ENCODE measurements around the gene KLC3. TPM values are rescaled to one million over a fixed set of nuclear protein-coding genes. Genes with fewer than 3 reads are reported as not detected.

Gene KLC3
- total RNA-seq, 4 donors from 2014 or later: not detected

DNA sequence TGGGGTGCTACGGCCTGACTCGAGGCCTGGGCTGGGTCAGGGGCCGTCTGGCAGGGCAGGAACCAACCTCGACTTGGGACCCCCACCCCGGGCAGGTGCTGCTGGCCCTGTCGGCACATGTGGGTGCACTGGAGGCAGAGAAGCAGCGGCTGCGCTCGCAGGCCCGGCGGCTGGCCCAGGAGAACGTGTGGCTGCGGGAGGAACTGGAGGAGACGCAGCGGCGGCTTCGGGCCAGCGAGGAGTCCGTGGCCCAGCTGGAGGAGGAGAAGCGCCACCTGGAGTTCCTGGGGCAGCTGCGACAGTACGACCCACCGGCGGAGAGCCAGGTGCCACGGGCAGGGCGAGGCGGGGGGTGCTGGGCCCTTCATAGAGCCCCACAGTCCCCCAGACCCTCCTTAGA, 5.9 kb downstream of the KLC3 start:
- TF ChIP-seq CTCF (IDR thresholded peaks at IDR 0.05; ENCODE audit: low read depth): no peak

- no peak for TF ChIP-seq CTCF (IDR thresholded peaks at IDR 0.05; ENCODE audit: low read depth)
Measured at GRCh38 chr19:45347570-45348366, 7.2 kb downstream of the KLC3 start.

DNA sequence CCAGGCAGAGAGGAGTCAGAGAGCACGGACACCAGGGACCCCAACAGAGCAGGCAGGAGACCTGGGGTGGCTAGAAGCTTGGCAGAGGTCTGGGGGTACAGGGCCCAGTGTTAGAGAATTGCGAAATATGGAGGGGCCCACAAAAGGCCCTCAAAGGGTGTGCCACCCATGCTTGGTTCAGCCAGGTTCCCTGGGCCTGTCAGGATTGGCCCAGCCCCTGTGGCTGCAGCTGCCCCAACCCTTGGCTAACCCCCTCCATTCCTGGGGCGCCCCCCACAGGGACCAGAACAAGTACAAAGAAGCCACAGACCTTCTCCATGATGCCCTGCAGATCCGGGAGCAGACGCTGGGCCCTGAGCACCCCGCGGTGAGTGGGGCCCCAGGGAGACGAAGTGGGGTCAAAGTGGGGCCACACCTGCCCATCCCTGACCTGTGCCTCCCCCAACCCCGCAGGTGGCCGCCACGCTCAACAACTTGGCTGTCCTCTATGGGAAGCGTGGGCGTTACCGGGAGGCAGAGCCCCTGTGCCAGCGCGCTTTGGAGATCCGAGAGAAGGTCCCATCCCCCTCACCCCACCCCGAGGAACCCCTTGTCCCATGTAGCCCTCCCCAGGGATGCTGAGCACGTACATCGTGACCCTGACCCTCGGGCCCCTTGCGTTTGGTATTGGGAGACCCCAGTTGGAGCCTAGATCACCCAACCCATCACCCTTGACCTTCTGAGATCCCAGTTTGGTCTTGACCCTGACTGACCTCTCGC, 8.0 kb downstream of the KLC3 start:
- TF ChIP-seq CTCF (IDR thresholded peaks at IDR 0.05; ENCODE audit: low read depth): no peak

- TF ChIP-seq CTCF (IDR thresholded peaks at IDR 0.05; ENCODE audit: low read depth): no peak
Measured at GRCh38 chr19:45349126-45349415, 8.5 kb downstream of the KLC3 start.

DNA sequence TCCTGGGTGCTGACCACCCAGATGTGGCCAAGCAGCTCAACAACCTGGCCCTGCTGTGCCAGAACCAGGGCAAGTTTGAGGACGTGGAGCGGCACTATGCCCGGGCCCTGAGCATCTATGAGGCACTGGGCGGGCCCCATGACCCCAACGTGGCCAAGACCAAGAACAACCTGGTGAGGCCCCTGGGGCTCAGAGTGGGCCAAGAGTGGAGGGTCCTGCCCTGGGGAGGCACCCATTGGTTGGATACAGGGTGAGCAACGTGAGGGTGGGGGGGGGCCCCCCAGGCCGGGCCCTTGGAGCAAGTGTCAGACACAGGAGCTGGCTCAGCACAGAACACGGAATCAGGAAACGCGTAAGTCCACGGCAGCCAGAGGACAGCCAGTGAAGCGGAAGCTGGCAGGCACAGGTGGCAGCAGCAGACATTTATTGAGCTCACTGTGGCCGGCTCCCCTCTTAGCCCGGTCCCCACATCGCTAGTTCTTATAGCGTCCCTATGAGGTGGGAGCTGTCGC, 8.9 kb downstream of the KLC3 start:
- no peak for TF ChIP-seq CTCF (IDR thresholded peaks at IDR 0.05; ENCODE audit: low read depth)

DNA sequence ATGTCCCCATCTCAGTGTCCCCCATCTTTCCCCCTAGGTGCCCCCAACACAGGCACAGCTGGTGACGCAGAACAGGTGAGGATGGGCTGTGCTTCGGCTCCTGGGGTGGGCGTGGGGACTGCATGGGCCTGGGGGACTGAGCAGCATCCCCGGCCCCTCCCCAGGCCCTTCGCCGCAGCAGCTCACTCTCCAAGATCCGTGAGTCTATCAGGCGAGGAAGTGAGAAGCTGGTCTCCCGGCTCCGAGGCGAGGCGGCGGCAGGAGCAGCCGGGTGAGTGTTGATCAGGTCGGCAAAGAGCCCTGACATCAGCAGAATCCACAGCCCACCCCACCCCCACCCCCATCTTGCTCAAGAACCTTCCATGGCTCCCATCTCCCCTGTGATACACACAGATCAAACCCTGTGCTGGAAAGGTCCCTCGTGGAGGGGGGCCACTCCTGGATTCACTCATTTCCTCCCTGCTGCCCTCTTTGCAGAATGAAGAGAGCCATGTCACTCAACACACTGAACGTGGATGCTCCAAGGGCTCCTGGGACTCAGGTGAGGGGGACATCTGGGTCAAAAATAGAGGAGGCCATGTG, 10.0 kb downstream of the KLC3 start:
- no peak for TF ChIP-seq CTCF (IDR thresholded peaks at IDR 0.05; ENCODE audit: low read depth)

DNA sequence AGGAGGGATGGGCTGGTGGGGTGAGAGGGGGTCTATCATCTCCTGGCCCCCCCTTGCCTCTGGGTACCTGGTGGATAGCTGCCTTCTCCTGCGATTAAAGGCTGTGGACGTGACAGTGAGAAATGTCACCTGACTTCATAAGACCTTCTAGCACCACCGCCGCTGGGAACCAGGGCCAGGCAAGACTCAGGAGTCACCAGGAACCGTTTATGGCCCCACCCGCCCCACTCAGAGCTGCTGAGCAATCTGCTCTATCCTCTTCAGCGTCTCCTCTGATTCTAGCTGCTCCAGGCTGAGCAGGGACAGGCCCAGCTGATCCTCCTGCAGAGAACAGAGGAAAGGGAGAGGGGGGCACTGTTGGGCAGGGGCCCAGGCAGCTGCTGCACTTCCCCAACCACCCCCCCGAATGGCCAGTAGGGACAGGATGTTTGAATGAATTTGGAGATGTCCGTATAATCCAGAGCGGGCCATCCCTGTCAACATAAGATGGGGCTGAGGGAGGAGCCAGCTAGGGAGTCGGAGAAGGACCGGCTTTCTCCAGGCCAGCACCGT, 10.9 kb downstream of the KLC3 start:
- no peak for TF ChIP-seq CTCF (IDR thresholded peaks at IDR 0.05; ENCODE audit: low read depth)

All from subcutaneous adipose tissue (tissue), 4 donors.